ENCODE results near the gene BCAS1.
"Not testable (repeated sequence)": the region's sequence is repeated elsewhere in the genome, so short reads cannot be mapped to it uniquely, and the experiment has no call there.

Gene BCAS1

GRCh38 chr20:53981752-53982437 lies 88.5 kb downstream of the BCAS1 start:
- DNase-seq, result no peak

- DNase-seq, result no peak
Observed at GRCh38 chr20:53981130-53981529, 89.3 kb downstream of the BCAS1 start.

GRCh38 chr20:53980031-53980465 lies 90.3 kb downstream of the BCAS1 start:
- peak; percentile 31 for DNase-seq

- DNase-seq, result no peak
Observed at GRCh38 chr20:53978497-53978896, 91.9 kb downstream of the BCAS1 start.

- no peak for DNase-seq
Observed at GRCh38 chr20:53977391-53977790, 93.0 kb downstream of the BCAS1 start.

- DNase-seq, result no peak
Observed at GRCh38 chr20:53975761-53976160, 94.6 kb downstream of the BCAS1 start.

GRCh38 chr20:53974785-53975555 lies 95.4 kb downstream of the BCAS1 start:
- DNase-seq, result no peak

GRCh38 chr20:53973882-53974281 lies 96.5 kb downstream of the BCAS1 start:
- DNase-seq, result not testable (repeated sequence)

- no peak for DNase-seq
Observed at GRCh38 chr20:53972179-53972578, 98.2 kb downstream of the BCAS1 start.

GRCh38 chr20:53971096-53971683 lies 99.2 kb downstream of the BCAS1 start:
- no peak for DNase-seq

- no peak for DNase-seq
Observed at GRCh38 chr20:53970232-53970631, 100.2 kb downstream of the BCAS1 start.

- no peak for DNase-seq
Observed at GRCh38 chr20:53967527-53967926, 102.9 kb downstream of the BCAS1 start.

GRCh38 chr20:53966774-53967398 lies 103.5 kb downstream of the BCAS1 start:
- DNase-seq, result no peak

- DNase-seq, result no peak
Observed at GRCh38 chr20:53964501-53965253, 105.7 kb downstream of the BCAS1 start.

- DNase-seq, result no peak
Observed at GRCh38 chr20:53964067-53964466, 106.3 kb downstream of the BCAS1 start.

GRCh38 chr20:53963635-53964034 lies 106.8 kb downstream of the BCAS1 start:
- DNase-seq, result no peak

- no peak for DNase-seq
Observed at GRCh38 chr20:53962388-53962787, 108.0 kb downstream of the BCAS1 start.

GRCh38 chr20:53961527-53961926 lies 108.9 kb downstream of the BCAS1 start:
- no peak for DNase-seq

- DNase-seq, result peak; percentile 89
Observed at GRCh38 chr20:53960579-53961272, 109.7 kb downstream of the BCAS1 start.

GRCh38 chr20:53959911-53960578 lies 110.3 kb downstream of the BCAS1 start:
- peak; percentile 95 for DNase-seq

- DNase-seq, result no peak
Observed at GRCh38 chr20:53958260-53958659, 112.1 kb downstream of the BCAS1 start.

Data from fibroblast of upper back skin (primary cell).